GM10266 (cell line): Measurements from ENCODE around the gene UTP11.
A peak's percentile ranks its signal among the peaks of the same experiment; 100 is the strongest.

Experiments used
- DNase-seq: peaks from one replicate; pipeline ENCODE4 v3.0.0; 2012; ENCODE audit errors: extremely low spot score
- TF ChIP-seq, protein P1 (sequence below): IDR thresholded peaks from 2 replicates; pipeline ENCODE4 v1.5.1; 2012; ENCODE audit warnings: mild to moderate bottlenecking, low read depth; ENCODE audit not compliant: control insufficient read depth, insufficient read depth; ENCODE audit errors: missing control alignments

The UTP11 gene

DNA sequence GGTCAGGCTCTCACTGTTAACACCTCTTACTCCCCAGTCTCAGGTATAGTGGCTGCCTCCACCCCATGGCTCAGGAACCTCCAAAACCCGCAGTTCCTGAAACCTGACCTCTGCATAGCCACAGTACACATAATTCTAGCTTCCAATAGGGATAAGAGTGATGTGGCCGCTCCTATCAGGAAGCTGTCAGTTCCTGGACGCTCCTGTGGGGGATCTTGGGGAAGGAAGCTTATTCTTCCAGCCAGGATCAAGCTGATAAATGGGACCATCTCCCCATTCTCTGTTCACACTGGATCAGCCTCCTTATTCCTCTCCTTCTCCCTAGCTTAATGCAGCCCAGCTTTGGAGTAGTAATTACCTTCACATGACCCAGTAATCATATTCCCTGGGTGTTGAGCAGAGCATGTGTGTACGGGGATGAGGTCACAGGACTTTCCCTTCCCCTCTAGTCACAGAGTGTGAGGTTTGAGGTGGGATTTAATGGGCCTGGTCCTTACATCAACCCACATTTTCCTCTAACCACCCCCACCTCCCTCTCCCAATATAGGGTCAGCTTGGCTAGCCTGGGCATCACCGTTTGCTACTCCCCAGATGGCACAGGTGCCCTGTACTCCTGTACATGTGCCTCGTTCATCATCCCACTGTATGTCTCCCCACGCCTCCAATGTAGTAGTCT, 41.0 kb downstream of the UTP11 start:
- no peak for DNase-seq
- TF ChIP-seq, protein P1, sequence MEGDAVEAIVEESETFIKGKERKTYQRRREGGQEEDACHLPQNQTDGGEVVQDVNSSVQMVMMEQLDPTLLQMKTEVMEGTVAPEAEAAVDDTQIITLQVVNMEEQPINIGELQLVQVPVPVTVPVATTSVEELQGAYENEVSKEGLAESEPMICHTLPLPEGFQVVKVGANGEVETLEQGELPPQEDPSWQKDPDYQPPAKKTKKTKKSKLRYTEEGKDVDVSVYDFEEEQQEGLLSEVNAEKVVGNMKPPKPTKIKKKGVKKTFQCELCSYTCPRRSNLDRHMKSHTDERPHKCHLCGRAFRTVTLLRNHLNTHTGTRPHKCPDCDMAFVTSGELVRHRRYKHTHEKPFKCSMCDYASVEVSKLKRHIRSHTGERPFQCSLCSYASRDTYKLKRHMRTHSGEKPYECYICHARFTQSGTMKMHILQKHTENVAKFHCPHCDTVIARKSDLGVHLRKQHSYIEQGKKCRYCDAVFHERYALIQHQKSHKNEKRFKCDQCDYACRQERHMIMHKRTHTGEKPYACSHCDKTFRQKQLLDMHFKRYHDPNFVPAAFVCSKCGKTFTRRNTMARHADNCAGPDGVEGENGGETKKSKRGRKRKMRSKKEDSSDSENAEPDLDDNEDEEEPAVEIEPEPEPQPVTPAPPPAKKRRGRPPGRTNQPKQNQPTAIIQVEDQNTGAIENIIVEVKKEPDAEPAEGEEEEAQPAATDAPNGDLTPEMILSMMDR: no peak

DNA sequence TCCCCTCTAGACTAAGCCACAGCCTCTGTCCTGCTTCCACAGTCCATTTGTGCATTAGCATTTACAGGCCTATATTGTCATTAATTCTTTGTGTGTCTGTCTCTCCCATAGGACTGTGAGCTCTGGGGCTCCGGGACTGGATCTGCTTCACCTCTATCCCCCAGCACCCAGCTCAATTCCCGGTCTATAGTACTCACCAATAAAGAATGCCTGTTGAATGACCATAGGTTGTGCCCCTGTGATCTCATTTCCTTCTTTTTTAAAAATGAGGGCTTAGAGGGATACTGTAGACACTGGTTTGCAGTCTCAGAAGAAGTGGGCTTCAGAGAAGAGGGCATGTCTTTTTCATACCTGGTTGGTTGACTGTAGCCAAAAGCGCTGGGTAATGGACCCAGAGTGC, 42.9 kb downstream of the UTP11 start:
- DNase-seq: no peak
- TF ChIP-seq, protein P1: no peak

DNA sequence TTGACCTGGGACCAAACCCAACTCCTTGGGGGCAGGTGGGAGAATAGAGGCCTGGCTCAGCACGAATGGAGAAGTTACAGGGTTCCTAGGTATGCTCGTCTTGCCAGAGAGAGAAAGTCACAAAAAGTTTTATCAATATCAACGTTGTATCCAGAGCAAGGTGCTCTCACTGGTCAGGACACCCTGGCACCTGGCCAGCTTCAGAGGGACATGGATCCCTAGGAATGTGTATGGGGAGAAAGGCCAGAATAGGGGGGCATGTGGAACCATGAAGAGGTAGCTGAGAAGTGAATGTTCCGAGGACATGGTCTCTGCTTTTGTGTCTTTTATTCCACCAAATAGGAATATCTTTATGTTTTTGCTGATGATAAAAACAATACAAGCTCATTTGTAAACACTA, 43.4 kb downstream of the UTP11 start:
- TF ChIP-seq, protein P1: no peak
- DNase-seq: no peak

DNA sequence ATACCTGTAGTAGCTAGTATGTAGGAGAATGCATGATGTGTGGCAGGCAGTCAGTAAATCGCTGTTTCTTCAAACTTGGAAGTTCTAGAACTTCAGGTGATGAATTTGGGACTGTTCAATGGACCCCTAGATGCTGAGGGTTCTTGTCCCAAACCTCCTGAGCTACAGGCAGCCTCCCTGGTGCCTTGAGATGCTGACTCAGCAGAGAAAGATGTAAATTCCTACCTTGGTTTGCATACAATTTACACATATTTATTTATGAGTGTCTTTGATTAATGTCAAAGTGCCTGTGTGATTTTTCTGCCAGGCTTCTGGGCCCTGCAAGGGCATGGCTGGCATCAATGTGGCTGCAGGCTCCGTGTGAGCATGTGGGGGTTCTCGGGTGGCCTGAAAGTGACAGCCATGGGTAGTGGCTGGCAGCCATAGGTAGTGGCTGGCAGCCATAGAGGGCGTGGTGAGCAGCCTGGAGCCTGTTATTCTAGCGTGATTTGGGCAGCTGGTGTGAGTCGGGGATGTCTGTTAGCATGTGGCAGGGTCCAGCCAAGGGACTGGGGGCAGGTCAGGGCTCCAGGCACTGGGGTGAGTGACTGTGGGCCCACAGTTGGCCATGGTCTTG, 47.2 kb downstream of the UTP11 start:
- no peak for DNase-seq
- TF ChIP-seq, protein P1: no peak

DNA sequence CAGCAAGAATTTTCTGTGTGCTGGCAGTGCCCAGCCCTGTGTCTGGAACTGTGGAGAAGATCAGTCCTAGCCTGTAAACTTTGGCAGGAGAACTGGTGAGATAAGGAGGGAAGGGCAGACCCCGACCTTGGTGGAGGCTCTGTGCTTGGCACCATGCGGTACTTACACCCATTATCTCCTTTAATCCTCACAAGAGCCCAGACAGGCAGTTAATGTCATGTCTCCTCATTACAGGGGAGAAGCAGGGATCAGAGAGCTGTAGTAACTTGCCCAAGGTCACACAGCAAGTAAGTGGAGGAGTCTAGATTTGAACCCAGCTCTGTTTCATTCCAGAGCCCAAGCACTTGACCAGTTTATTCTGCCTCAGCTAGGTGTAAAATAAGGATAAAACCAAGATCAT, 48.0 kb downstream of the UTP11 start:
- TF ChIP-seq, protein P1: no peak
- no peak for DNase-seq

DNA sequence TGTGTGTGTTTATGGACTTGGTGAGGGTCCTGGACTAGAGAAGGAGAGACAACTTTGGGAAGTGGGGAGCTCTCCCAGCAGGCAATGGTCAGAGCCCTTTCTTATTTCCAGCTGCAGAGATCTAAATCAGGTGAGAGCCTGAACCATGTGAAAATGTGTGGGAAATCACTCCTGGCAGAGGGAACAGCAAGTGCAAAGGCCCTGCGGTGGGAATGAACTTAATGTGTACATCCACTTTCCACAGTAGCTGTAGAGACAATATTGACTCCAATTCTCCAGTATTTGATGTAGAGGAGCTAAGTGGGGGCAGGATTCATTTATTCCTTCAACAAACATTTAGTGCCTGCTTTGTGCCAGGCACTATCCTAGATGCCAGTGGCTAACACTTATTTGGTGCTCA, 48.8 kb downstream of the UTP11 start:
- DNase-seq: no peak
- TF ChIP-seq, protein P1: no peak

DNA sequence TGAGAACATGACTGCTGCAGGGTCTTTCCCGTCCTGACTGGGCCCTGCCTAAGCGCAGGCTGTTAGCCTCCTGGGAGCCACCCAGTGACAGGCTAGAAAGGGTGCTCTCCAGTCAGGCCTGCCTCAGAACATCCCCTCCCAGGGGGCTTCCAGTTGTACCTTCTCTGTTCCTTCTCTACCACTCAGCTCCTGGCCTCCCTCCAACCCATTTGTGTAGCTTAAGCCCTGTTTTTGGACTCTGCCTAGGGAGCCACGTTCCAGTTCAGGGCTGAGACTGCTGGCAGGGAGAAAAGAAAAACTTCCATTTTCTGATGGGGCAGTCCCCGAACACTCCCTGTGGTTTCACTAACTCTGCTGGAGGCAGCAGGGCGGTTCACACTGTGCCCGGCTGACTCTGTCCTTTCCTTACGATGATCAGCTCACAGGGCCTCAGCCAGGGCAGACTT, 49.4 kb downstream of the UTP11 start:
- DNase-seq: peak; percentile 67
- TF ChIP-seq, protein P1: no peak
